Activated T-cell treated with anti-CD3 and anti-CD28 coated beads, Interleukin-2, amount 50 U/mL, for 24 hours (primary cell): ENCODE measurements around the gene KRT6A.
"Not testable (repeated sequence)": the region's sequence is repeated elsewhere in the genome, so short reads cannot be mapped to it uniquely, and the experiment has no call there.

Source experiments
- DNase-seq: peaks from one replicate; pipeline ENCODE4 v3.0.0-alpha.2; 2020
- H3K27ac Mint-ChIP-seq: 2 replicates; pipeline ENCODE4 v1.8.0; 2020; ENCODE audit warnings: mild to moderate bottlenecking, mixed read lengths
- H3K27me3 Mint-ChIP-seq: 2 replicates; pipeline ENCODE4 v1.8.0; 2020; ENCODE audit warnings: mixed read lengths
- H3K36me3 Mint-ChIP-seq: 2 replicates; pipeline ENCODE4 v1.8.0; 2020; ENCODE audit warnings: low read depth, mixed read lengths
- H3K4me1 Mint-ChIP-seq: 2 replicates; pipeline ENCODE4 v1.8.0; 2020; ENCODE audit warnings: low read depth, mixed read lengths
- H3K4me3 Mint-ChIP-seq: 2 replicates; pipeline ENCODE4 v1.8.0; 2020; ENCODE audit warnings: mild to moderate bottlenecking, moderate library complexity, mixed read lengths
- H3K9me3 Mint-ChIP-seq: 2 replicates; pipeline ENCODE4 v1.8.0; 2020; ENCODE audit warnings: mixed read lengths

KRT6A gene

GRCh38 chr12:52518574-52519386, 25.7 kb upstream of the KRT6A start:
- Mint-ChIP-seq H3K36me3 (no peaks in the 10 kb centered on the region), H3K4me1 (no peaks in the 10 kb centered on the region), H3K4me3 (no peak overlapping the region), H3K9me3 (no peaks in the 10 kb centered on the region), H3K27me3 (peaks cover 4% of the 10 kb centered on the region), H3K27ac (no peak overlapping the region)
- no peak for DNase-seq

DNA sequence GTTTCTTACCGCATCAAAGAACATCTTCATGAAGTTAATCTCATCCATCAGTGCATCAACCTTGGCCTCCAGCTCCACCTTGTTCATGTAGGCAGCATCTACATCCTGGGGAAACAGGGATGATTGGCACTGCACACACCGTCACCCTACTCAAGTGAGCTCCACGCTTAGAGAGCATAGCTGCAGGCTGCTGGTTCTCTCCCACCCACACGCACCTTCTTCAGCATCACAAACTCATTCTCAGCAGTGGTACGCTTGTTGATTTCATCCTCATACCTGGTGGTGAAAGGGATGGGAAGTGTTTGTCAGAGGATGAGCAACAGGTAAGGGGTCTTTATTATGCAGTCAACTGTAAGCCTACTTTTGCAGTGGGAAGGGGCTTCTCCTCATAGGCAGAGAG, 24.8 kb upstream of the KRT6A start:
- Mint-ChIP-seq H3K4me3 (no peak overlapping the region), H3K36me3 (no peaks in the 10 kb centered on the region), H3K27me3 (peaks cover 7% of the 10 kb centered on the region), H3K9me3 (no peaks in the 10 kb centered on the region), H3K4me1 (no peaks in the 10 kb centered on the region), H3K27ac (no peak overlapping the region)
- no peak for DNase-seq

DNA sequence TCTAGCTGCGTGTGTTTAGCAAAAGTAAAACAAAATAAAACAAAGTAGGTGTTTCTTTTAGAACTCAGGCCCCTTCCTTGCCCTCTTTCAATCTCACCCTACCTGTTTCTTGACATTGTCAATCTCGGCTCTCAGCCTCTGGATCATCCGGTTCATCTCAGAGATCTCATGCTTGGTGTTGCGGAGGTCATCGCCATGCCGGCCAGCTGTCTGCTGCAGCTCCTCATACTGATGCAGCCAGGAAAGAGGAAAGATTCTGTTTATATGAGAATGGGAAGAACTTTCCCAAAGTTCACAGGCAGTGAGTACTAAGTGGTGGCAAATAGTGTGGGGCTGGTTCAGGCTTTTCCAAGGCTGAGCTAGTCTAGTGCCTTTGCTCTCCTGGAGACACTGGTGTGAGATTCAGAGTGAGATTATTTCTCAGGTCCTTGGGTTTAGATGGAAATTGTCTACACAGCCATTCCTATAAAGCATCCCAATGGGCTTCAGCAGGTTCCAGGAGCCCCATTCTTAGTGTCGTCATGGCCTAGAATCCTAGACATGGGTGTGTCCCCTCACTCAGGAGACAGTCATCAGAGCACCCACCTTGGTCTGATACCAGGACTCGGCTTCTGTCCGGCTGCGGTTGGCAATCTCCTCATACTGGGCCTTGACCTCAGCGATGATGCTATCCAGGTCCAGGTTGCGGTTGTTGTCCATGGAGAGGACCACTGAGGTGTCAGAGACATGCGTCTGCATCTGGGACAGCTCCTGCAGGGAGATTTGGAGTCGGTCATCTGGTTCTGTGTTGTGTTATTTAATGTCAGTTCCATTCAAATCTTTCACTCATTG, 24.2 kb upstream of the KRT6A start:
- peaks cover 7% of the 10 kb centered on the region for H3K27me3 Mint-ChIP-seq
- no peak overlapping the region for H3K4me3 Mint-ChIP-seq
- DNase-seq: no peak
- no peaks in the 10 kb centered on the region for H3K9me3 Mint-ChIP-seq
- H3K36me3 Mint-ChIP-seq: no peaks in the 10 kb centered on the region
- H3K27ac Mint-ChIP-seq: no peak overlapping the region
- H3K4me1 Mint-ChIP-seq: no peaks in the 10 kb centered on the region

GRCh38 chr12:52515927-52516831, 23.1 kb upstream of the KRT6A start:
- Mint-ChIP-seq H3K27me3 (peaks cover 9% of the 10 kb centered on the region), H3K4me3 (no peak overlapping the region), H3K27ac (no peak overlapping the region), H3K4me1 (no peaks in the 10 kb centered on the region), H3K9me3 (peaks cover 5% of the 10 kb centered on the region), H3K36me3 (no peaks in the 10 kb centered on the region)
- DNase-seq: no peak

DNA sequence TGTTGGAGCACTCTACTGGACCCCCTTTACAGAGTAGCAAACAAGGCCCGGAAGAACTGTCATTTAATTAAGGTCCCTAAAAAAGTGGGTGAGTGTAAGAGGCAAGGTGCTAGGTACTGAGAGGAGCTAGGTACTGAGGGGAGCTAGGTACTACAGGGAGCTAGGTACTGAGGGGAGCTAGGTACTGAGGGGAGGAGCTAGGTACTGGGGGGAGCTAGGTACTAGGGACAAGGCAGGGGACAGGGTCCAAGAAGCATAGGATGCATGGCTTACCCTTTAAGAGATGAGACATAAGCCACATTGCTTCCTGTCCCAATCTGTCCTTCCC, 22.2 kb upstream of the KRT6A start:
- H3K27me3 Mint-ChIP-seq: peaks cover 11% of the 10 kb centered on the region
- H3K4me3 Mint-ChIP-seq: no peak overlapping the region
- peaks cover 7% of the 10 kb centered on the region for H3K9me3 Mint-ChIP-seq
- DNase-seq: no peak
- no peaks in the 10 kb centered on the region for H3K36me3 Mint-ChIP-seq
- no peak overlapping the region for H3K27ac Mint-ChIP-seq
- no peaks in the 10 kb centered on the region for H3K4me1 Mint-ChIP-seq

GRCh38 chr12:52514471-52515318, 21.6 kb upstream of the KRT6A start:
- H3K27ac Mint-ChIP-seq: no peak overlapping the region
- H3K4me1 Mint-ChIP-seq: no peaks in the 10 kb centered on the region
- peaks cover 17% of the 10 kb centered on the region for H3K27me3 Mint-ChIP-seq
- no peak overlapping the region for H3K4me3 Mint-ChIP-seq
- no peak for DNase-seq
- peaks cover 7% of the 10 kb centered on the region for H3K9me3 Mint-ChIP-seq
- H3K36me3 Mint-ChIP-seq: no peaks in the 10 kb centered on the region

DNA sequence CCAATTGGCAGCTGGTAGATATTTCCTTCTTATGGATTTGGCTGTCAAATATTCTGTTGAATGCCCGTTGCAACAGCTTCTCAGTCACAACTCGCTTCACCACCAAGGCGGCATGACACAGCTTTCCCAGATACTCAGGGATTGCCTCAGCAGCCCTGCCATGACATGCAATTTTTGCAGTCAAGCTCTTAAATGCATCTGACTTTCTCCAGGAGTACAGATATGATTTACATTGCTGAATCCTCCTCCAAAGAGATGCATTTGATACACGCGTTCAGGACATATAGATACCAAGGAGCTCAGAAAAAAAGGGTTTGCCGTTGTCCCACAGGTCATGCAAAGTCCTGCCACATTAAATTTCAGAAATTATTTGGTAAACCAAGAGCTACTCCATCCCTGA, 20.7 kb upstream of the KRT6A start:
- H3K36me3 Mint-ChIP-seq: no peaks in the 10 kb centered on the region
- no peak overlapping the region for H3K27ac Mint-ChIP-seq

GRCh38 chr12:52508211-52508610, 15.2 kb upstream of the KRT6A start:
- Mint-ChIP-seq H3K27me3 (peaks cover 49% of the 10 kb centered on the region), H3K9me3 (peaks cover 7% of the 10 kb centered on the region), H3K4me1 (no peaks in the 10 kb centered on the region), H3K36me3 (no peaks in the 10 kb centered on the region), H3K4me3 (no peak overlapping the region), H3K27ac (no peak overlapping the region)
- DNase-seq: no peak

More for the DNA sequence above, 20.7 kb upstream of the KRT6A start:
- DNase-seq: no peak
- Mint-ChIP-seq H3K9me3 (peaks cover 7% of the 10 kb centered on the region), H3K4me3 (no peak overlapping the region), H3K4me1 (no peaks in the 10 kb centered on the region), H3K27me3 (peaks cover 22% of the 10 kb centered on the region)

GRCh38 chr12:52506858-52507715, 14.0 kb upstream of the KRT6A start:
- no peaks in the 10 kb centered on the region for H3K36me3 Mint-ChIP-seq
- peaks cover 7% of the 10 kb centered on the region for H3K9me3 Mint-ChIP-seq
- H3K27ac Mint-ChIP-seq: no peak overlapping the region
- no peak for DNase-seq
- peaks cover 46% of the 10 kb centered on the region for H3K27me3 Mint-ChIP-seq
- H3K4me1 Mint-ChIP-seq: no peaks in the 10 kb centered on the region
- no peak overlapping the region for H3K4me3 Mint-ChIP-seq

GRCh38 chr12:52502877-52503276, 9.8 kb upstream of the KRT6A start:
- Mint-ChIP-seq H3K4me3 (no peak overlapping the region), H3K9me3 (no peaks in the 10 kb centered on the region), H3K36me3 (no peaks in the 10 kb centered on the region), H3K4me1 (no peaks in the 10 kb centered on the region), H3K27ac (no peak overlapping the region), H3K27me3 (peaks cover 30% of the 10 kb centered on the region)
- no peak for DNase-seq

- H3K36me3 Mint-ChIP-seq: no peaks in the 10 kb centered on the region
- H3K27me3 Mint-ChIP-seq: peaks cover 19% of the 10 kb centered on the region
- H3K4me3 Mint-ChIP-seq: no peak overlapping the region
- H3K9me3 Mint-ChIP-seq: no peaks in the 10 kb centered on the region
- no peaks in the 10 kb centered on the region for H3K4me1 Mint-ChIP-seq
- no peak for DNase-seq
- no peak overlapping the region for H3K27ac Mint-ChIP-seq
Measured at GRCh38 chr12:52501490-52501889, 8.4 kb upstream of the KRT6A start.

GRCh38 chr12:52500574-52500973, 7.5 kb upstream of the KRT6A start:
- not testable (repeated sequence) for DNase-seq, H3K27ac Mint-ChIP-seq, H3K4me1 Mint-ChIP-seq, H3K9me3 Mint-ChIP-seq, H3K4me3 Mint-ChIP-seq, H3K36me3 Mint-ChIP-seq
- H3K27me3 Mint-ChIP-seq: peaks cover 10% of the 10 kb centered on the region
